HepG2 (cell line): ENCODE measurements around the gene USH2A.

Experiments
- CEBPG ChIP-seq: IDR thresholded peaks from 2 replicates; pipeline ENCODE4 v1.6.1; 2016
- CENPX ChIP-seq: sonication (generic); formaldehyde crosslinking; IDR thresholded peaks from 2 replicates; pipeline ENCODE4 v1.9.0; 2021; ENCODE audit warnings: mild to moderate bottlenecking, missing genetic modification reagents, moderate library complexity
- CTCF ChIP-seq: sonication (generic); formaldehyde crosslinking; IDR thresholded peaks from 2 replicates; pipeline ENCODE4 v1.5.0; 2020; ENCODE audit warnings: mild to moderate bottlenecking, missing genetic modification reagents, moderate library complexity
- EZH2 ChIP-seq: conservative IDR thresholded peaks from 2 replicates; pipeline ENCODE4 v1.6.1; 2012; ENCODE audit warnings: mild to moderate bottlenecking, low read depth, low read length, moderate library complexity
- HNRNPH1 ChIP-seq: fragments of 200-400 bp; formaldehyde crosslinking; optimal IDR thresholded peaks from 2 replicates; pipeline ENCODE3; 2017; ENCODE audit warnings: mild to moderate bottlenecking, low read depth, low read length
- KDM6A ChIP-seq: IDR thresholded peaks from 2 replicates; pipeline ENCODE4 v1.6.1; 2016; ENCODE audit warnings: low read depth
- MLXIP ChIP-seq: sonication (generic); formaldehyde crosslinking; IDR thresholded peaks from 2 replicates; pipeline ENCODE4 v1.9.0; 2021; ENCODE audit warnings: missing genetic modification reagents, borderline replicate concordance
- MXI1 ChIP-seq: IDR thresholded peaks from 3 replicates; pipeline ENCODE4 v1.6.1; 2012; ENCODE audit warnings: low read depth, low read length, inconsistent platforms, borderline replicate concordance
- NFE2L1 ChIP-seq: sonication (generic); formaldehyde crosslinking; IDR thresholded peaks from 2 replicates; pipeline ENCODE4 v1.4.0; 2020; ENCODE audit warnings: missing genetic modification reagents, mild to moderate bottlenecking, borderline replicate concordance
- PAX8 ChIP-seq: sonication (generic); formaldehyde crosslinking; IDR thresholded peaks from 2 replicates; pipeline ENCODE4 v1.8.0; 2022; ENCODE audit warnings: mild to moderate bottlenecking, missing genetic modification reagents, borderline replicate concordance
- TFDP2 ChIP-seq: sonication (generic); formaldehyde crosslinking; IDR thresholded peaks from 2 replicates; pipeline ENCODE4 v1.4.0; 2020; ENCODE audit warnings: missing genetic modification reagents
- ZNF350 ChIP-seq: sonication (generic); formaldehyde crosslinking; IDR thresholded peaks from 2 replicates; pipeline ENCODE4 v1.4.0; 2020; ENCODE audit warnings: mild to moderate bottlenecking, low read depth, missing genetic modification reagents, borderline replicate concordance

GRCh38 chr1:216430744-216431143, 7.5 kb upstream of the USH2A start:
- TF ChIP-seq CENPX (CRISPR knock-in tag) (no peak), TFDP2 (CRISPR knock-in tag) (no peak), CTCF (no peak), ZNF350 (no peak), MXI1 (no peak), HNRNPH1 (no peak), KDM6A (CRISPR knock-in tag) (no peak), NFE2L1 (CRISPR knock-in tag) (no peak), MLXIP (no peak), CEBPG (CRISPR knock-in tag) (no peak), EZH2 (no peak), PAX8 (no peak)
